RCC 7860 (cell line): ENCODE data around the gene CSPG4.
"Not testable (repeated sequence)": the region's sequence is repeated elsewhere in the genome, so short reads cannot be mapped to it uniquely, and the experiment has no call there.

Experiments
- DNase-seq: peaks from one replicate; pipeline ENCODE4 v3.0.0-alpha.2; 2015; ENCODE audit warnings: low spot score
- FAIRE-seq: peaks from 2 replicates; lab custom pipeline; 2012; peaks lifted over from hg19 to GRCh38; lab: Jason Lieb, UNC

Gene CSPG4

DNA sequence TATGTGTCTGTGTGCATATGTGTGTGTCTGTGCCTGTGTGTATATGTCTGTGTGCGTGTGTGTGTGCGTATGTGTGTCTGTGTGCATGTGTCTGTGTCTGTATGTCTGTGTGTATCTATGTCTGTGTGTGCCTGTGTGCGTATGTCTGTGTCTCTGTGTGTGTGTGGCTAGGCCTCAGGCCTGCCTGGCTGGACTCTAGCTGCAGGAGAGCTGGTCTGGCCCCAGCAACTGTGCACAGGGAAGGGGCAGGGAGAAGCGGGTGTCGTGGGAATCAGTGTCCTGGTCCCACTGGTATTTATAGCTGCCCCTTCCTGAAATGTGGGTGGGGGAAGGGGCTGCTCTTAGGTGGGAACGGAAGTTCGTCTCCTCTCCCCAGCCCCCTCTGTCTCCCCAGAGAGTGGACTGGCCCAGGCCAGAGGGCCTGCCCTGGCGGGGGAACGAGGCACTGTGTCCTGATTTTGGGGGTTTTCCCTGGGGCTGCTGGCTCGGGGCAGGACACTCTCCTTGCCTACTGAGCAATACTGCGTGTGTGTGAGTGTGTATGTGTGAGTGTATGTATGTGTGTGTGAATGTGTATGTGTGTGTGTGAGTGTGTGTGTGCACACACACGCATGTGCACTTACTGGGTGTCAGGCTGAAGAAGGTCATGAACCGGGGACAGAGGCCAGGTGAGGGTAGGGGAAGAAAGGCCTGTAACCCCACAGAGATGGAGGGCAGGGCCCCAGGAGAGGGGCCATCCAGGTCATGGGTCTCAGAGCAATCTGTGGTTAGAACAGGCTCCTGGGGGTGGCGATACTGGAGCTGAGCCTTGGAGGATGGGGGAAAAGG, 6.6 kb downstream of the CSPG4 start:
- DNase-seq, result no peak

DNA sequence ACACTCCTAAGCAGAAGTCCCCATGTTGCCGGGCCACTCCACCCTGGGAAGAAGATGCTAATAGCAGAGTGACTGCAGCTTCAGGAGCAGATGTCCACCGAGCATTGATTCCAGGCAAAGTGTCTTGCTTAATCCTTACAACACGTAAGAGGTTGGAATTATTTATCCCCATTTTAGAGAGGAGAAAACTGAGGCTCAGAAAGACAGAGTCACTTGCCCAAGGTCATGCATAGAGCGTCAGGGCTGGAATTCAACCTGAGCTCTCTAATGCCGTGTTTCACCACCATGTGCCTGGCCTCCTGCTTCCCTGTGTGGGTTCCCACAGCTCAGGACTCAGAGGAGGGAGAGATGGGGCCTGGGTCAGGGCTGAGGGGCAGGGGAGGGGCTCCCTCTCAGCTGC, 7.3 kb downstream of the CSPG4 start:
- not testable (repeated sequence) for FAIRE-seq, DNase-seq

More for the DNA sequence above, 6.6 kb downstream of the CSPG4 start:
- FAIRE-seq, result no peak

DNA sequence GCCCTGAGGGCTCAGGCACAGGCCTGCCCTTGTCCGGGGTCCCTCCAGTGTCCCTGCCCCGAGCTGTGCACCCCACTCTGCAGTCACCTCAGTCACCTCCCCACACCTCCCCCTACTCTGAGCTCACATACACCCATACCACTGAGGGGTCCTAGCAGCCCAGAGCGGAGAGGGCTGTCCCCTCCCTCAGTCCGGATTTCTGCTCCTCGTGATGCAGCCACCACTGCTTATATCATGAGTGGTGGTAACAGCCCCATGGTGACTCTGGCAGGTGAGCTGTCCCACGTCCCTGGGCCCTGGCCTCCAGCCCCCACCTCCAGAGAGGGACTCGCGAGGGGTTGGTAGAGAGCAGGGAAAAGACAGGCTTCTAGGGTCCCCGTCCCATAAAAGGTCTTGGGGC, 8.0 kb downstream of the CSPG4 start:
- FAIRE-seq (no peak), DNase-seq (no peak)

DNA sequence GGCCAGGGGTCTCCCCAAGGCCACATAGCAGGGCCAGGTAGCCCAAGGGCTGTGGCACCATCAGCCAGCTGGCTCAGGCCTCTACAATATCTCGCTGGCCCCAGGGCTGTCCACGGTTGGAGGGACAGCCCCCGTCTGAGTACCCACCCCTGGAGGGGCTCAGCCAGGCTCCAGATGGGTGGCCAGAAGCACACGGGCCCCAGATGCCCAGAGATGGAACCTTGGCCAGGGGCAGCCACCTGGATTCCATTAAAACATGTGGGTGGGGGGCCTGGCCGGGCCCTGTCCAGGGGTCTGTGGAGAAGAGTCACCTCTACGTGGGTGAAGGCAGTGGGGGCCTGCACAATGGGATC, 8.4 kb downstream of the CSPG4 start:
- no peak for FAIRE-seq
- no peak for DNase-seq

DNA sequence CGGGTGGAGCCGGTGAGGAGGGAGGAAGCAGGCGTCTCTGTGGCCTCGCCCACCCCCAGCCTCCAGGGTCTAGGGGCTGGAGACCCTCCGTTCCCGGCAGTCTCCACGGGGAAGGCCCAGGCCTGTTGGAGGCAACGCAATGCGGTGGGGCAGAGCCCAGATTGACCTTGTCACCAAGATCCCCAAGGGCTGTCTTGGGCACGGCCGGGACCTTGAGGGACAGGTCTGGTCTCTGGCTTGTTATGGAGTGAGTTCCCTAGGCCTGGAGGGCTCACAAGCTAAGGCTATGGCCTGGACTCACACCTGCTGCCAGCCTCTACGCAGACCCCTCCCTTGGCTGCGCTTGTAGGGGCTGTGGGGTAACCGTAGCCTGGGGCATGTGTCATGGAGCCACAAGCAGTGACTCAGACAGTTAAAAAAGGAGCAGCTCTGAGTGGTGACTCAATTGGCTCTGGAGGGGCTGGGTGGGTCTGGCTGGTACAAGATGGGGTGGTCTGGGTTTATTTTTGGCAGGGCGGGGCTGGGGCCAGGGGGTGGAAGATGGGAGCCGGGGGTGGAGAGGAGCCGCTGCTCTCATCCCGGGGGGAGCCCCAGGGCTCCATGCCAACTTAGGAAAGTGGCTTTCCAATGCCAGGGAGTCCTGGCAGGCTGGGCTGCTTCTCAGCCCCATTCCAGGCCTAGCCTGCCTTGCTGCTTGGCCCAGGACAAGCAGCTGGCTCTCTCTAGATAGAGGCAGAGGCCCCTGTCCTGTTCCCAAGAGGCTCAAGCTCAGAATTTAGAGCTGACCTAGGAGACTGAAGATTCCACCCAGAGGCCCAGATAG, 9.0 kb downstream of the CSPG4 start:
- DNase-seq, result not testable (repeated sequence)
- peak; percentile 4 for FAIRE-seq

DNA sequence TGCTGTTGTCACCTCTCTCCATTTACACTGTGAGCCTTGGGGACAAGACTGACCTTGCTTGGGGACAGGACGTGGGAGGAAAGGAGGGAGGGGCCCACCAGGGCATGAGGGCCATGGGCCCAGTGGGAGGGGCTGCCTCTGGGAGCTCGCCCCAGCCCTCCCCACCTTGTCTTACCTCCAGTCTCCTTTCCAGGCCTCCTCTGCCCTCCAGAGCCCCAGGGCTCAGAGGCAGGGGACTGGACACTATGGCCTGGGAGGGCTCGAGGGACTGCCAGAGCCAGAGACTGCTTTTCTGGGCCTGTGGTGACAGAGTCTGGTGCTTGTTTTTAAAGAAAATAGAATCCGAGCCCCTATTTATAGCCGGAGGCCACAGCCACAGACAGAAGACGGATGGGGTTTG, 10.2 kb downstream of the CSPG4 start:
- DNase-seq (no peak), FAIRE-seq (no peak)

DNA sequence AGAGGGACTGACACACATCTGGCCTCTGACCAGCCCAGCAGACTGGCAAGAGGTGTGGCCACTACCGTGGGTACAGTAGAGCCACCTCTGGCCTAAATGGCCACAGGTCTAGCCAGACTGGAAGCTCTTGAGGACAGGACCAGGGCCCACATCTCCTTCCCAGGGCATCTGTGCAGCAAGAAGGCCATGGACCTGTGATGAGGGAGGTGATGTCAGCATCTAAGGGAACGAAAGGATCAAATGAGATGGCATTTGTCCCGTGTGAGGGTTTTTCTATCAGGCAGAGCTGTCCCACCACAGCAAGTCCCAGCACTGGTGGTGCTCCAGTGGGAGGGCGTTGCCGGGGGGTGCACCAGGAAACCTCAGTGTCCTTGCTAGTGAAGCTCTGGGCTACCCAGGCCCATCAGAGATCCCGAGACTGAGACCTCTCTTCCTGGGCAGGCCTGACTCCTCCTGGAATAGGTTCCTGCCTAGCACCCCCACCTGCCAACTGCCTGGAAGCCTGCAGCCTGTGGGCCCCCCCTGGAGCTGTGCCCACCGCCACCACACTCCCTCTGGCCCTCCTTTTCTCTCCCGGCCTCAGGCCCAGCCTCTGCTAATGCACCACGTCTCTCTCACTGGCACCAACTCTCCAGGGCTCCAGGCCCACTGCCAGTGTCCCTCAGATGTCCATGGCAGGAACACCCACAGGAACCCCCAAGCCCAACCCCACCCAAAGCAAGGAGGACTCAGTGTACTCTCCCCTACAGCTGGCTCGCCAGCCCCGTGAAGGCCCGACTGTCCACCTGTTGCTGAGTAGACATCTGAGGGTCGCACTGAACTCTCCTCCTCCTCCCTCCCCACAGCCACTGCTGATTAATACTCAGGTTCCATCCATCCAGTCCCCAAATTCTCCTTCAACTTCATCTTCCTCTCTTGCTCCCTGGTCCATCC, 11.3 kb downstream of the CSPG4 start:
- DNase-seq, FAIRE-seq: not testable (repeated sequence)

DNA sequence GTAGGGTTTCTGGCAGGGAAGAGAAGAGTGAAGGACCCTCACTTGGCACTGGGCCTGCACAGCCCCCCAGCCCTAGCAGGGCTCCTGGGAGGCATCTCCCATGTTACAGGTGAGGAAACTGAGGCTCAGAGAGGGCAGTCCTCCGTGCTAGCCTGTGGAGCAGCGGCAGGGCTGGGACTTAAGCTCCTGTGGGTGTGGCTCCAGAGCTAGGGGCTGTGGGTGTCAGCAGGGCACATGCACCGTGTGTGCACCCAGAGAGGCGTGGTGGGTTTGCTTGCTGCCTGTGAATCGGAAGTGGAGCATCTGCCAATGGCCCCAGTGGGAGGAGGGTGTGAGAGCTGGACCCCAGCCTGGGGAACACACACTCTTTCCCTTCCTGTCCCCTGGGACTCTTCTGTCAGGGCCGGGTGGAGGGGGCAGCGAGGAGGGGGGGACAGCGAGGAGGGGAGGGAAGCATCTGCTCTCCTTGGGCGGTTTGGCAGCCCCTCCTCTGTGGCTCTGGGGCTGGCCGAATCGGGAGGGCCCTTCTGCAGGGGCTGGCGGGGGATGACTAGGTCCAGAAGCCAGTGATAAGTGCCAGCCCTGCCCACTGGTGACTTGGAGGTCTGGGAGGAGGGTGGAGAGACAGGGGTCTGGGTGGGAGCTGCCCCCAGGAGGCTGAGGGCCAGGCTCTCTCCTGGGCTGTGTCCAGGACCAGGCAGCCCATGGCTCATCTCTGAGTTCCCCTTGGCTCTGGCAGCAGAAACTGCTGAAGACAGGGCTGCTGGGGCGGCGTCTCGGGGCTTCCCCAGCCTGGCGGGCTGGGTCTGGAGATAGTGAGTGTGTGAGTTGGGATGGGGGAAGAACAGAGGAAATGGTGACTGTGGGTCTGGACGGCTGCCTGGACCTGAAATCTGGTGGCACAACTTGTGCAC, 12.4 kb downstream of the CSPG4 start:
- DNase-seq, result peak; percentile 61
- peak; percentile 45 for FAIRE-seq

DNA sequence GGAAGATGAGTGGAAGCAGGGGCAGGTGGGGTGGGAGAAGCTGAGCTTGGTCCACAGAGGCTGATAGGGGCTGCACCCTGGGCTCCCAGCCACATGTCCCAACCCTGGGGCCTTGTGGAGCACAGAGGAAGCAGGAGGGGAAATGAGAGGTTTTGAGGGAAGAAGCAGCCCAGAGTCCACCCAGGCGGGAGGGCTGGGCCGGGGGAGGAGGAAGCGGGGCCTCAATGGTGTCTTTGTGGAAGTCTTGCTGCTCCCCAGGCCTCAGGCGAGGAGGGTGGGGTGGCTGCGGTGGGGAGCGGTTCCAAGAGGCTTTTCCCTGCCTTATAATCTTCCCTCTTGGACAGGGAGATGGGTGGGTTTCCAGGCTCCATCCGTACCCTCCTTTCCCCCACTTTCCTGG, 13.1 kb downstream of the CSPG4 start:
- not testable (repeated sequence) for FAIRE-seq

DNA sequence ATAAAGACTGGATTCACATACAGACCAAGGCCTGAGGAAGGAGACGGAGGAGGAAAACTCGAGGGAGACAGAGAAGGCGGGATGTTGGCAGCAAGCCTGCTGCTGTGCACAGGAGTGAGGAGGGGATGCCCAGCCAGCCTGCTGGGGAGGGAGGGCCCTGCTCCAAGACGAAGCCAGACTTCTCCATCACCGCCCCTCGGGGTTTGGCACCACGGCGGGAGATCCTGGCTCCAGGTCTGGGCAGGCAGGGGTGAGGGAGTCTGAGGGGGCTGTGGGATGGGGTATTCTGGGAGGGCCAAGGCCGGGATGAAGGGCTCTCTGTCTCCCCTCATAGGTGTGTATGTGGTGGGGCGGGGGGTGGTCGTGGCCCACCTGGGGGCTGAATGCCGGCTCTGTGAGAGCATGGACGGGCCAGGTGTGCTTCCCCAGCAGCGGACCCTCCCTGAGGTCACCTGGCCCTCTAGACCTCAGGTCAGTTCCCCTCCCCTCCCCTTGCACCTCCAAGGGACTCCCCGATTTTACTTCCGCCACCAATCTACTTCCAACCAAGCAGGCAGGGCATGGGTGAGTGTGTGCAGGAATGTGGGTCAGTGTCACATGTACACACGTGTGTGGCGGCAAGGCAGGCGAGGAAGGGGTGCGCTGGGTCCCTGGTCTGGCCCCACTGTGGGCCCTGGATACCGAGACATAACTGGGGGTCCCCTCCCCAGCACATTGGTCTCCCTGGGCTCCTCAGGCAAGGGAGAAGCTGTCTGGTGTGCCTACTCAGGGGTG, 14.5 kb downstream of the CSPG4 start:
- not testable (repeated sequence) for FAIRE-seq

More for the DNA sequence above, 13.1 kb downstream of the CSPG4 start:
- not testable (repeated sequence) for DNase-seq

DNA sequence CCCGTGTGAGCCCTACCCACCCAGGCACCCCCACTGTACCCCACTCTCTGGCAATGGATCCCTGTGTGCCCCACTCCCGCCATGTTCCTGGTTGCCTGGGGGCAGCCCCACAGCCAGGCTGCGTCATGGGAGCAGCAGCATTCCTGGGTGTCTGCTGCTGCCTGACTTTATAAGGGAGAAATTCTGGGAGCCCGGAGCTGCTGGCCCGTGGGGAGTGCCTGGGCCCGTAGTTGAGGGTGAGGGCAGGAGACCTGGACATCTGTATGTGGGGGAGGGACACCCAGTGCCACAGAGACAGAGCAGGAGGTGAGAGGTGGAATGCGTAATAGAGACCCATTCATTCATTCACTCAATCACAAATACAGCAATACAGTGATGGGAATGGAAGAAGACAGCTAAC, 15.1 kb downstream of the CSPG4 start:
- DNase-seq (no peak), FAIRE-seq (no peak)

More for the DNA sequence above, 14.5 kb downstream of the CSPG4 start:
- not testable (repeated sequence) for DNase-seq

DNA sequence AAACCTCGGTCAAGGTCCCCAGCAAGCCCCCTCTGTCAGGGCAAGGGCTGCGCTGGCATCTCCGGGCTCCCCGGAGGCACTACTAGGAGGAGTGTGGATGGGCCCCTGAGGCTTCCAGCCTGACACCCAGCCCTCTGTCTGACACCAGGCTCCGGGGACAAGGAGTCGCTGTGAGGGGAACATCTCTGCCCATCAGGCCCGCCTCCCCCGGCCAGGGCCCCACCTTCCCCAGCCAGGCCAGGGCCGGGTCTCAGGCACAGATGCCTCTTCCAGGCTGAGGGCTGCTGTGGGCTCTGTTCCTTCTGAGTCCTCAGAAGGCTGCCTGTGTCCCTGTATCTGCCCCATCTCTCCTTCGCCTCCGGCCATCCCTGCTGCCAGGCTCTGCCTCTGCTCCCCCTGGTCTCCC, 15.8 kb downstream of the CSPG4 start:
- FAIRE-seq, result no peak
- DNase-seq, result no peak

DNA sequence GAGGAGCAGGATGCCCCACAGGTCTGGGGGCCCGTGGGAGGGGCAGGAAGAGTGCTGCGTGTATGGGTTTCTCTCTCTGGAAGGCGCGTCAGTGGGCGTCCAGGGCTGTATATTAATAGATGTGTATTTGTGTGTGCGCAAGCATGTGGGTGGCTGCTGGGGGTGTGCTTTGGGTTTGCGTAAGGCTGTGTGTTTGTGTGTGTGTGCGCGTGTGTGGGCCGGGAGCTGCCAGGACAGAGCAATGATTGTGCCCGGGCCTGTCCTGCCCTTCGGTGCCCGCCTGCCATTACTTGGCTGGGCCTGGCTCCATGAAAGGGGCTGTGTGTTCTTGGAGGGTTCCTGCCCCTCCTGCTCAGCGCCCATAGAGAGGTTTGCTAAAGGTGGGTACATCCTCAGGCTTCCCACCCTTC, 16.3 kb downstream of the CSPG4 start:
- no peak for FAIRE-seq
- no peak for DNase-seq

DNA sequence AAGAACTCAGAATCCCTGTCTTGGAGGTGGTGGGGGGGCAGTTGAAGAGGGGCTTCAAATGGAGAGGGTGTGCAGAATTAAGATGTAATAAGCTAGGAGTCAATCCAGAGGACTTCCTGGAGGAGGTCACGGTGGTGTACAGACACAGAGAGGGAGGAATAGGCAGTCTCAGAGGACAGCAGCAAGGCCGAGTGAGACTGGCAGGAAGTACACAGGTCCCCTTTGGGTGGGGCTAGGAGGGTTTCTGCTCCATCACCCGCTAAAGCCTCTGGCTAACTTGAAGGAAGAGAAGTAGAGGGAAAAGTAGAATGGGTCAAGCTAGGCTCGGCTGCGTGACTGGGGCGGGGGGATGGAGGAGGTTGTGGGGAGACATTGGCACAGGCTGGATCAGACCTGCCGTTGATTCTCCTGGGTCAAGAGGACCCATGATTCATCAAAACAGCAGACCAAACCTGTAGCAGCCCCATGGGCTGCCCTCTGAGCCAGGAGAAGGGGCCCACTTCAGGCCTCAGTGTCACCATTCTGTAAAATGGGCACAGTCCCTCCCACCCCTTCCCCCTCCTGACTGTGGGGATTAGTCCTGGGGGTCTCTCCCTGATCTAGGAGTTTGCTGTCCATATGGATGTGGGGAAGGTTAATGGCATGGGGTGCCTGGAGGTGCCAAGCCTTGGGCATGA, 16.9 kb downstream of the CSPG4 start:
- FAIRE-seq, result no peak
- no peak for DNase-seq

DNA sequence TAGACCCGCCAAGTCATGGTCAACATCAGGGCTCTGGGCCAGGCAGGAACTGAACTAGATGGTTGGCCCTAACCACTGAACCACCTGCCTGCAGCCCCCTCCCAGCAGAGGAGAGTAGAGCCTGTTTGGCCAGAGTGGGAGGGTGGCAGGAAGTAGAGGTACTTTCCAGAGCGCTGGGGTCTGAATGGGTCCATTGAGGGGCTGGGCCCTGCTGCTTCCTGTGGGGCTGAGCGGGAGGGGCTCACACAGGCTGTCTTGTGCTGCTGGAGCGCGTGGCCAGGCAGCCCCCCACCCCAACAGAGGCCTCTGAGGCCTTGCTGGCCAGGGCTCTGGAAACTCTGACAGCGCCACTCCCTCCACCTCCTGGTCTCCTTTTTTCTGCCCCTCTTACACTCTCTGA, 17.4 kb downstream of the CSPG4 start:
- DNase-seq (no peak), FAIRE-seq (no peak)

DNA sequence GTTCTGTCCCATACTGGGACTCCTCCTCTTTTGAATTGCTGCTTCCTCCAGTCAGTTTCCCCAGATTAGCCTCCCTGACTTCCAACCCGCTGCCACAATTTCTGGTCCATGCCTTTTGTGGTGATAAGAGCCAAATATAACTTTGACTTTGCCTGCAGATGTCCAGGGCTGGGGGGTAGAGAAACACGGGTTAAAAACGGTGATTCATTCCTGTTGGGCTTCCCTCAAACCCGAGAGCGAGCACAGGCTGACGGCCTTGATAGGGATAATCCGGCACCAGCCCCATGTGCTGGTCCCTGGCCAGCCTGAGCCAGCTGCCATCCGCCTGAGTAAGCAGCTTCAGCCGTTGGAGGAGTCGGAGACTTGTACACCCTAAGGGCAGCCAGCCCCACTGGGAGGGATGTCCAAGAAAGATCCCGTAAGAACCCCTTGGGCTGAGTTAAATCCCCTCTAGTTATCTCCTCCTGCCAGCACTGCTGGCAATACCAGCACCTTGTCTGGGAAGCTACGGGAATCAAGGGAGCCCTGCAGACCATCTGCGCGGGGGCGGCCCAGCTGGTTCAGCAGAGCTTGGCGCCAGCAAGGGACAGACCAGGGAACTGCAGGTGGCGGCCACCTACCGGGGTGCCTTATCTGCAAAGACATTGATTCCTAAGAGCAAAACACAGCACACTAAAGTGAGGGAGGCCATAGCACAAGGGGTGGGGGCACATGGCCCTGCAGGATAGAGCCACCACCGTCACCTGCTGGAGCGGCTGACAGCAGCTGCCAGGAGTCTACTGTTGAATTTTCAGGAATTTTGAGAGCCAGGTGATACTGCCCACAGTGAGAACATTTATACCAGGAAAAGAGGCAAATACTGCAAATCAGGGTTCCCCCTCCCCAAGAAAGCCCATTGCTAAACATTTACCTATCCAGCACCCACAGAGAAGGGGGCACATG, 18.1 kb downstream of the CSPG4 start:
- FAIRE-seq, result peak; percentile 81
- peak; percentile 87 for DNase-seq

DNA sequence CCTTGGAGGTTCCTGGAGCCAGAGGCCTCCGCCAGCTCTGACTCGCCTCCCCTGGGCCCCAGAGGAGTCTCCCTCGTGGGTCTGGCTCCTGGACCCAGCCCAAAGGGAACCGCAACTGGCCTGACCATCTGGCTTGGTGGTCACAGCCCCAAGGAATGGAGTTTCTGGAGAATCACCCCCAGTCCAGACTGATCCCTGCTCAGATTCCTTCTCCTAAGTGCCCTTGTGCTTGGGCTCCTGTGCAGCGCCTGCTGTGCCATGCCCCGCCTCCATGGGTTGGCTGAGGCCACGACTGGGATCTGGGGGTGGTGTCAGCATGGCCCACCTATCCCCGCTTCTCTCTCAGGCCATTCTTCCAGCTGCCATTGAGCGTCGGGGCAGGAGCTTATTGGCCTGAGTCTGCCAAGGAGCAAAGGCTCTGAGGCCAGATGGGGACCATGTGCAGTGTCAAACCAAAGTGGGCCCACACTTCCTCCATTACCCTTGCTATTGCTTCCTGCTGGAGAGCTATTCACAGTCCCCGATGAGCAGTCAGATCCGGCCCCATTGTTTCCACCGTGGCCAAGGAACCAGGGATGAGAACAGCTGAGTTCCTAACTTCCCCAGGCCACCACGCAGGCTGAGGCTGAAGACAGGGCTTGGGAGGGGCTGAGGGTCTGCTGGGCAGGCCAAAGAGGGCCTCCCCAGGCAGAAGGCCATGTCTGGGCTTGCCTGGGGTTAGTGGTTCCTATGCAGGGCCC, 19.0 kb downstream of the CSPG4 start:
- no peak for DNase-seq
- FAIRE-seq, result no peak
